HepG2 (cell line): ENCODE measurements around the gene EEF1AKMT4. TPM values are rescaled to one million over a fixed set of nuclear protein-coding genes. Genes with fewer than 3 reads are reported as not detected.

Experiments
- ATF7-NPFF ChIP-seq: sonication (generic); formaldehyde crosslinking; IDR thresholded peaks from 2 replicates; pipeline ENCODE4 v1.8.1; 2023; ENCODE audit warnings: mild to moderate bottlenecking, low read depth, missing genetic modification reagents, moderate library complexity
- CTCF ChIP-seq: sonication (generic); formaldehyde crosslinking; IDR thresholded peaks from 2 replicates; pipeline ENCODE4 v1.5.0; 2020; ENCODE audit warnings: mild to moderate bottlenecking, missing genetic modification reagents, moderate library complexity
- FOXP1 ChIP-seq, 2 experiments: fragments of 450-650 bp in 1 of 2; IDR thresholded peaks; 2 replicates each; pipeline ENCODE4 v1.6.1; 2017 to 2018; ENCODE audit warnings: antibody characterized with exemption in 1 of 2
- GABPB1 ChIP-seq: IDR thresholded peaks from 2 replicates; pipeline ENCODE4 v1.6.1; 2016; ENCODE audit warnings: mild to moderate bottlenecking, missing genetic modification reagents, moderate library complexity, missing compliant biosample characterization
- HNRNPLL ChIP-seq: fragments of 200-400 bp; formaldehyde crosslinking; IDR thresholded peaks from 2 replicates; pipeline ENCODE4 v1.6.1; 2017; ENCODE audit warnings: mild to moderate bottlenecking, low read depth, low read length; ENCODE audit not compliant: poor library complexity, severe bottlenecking
- HOXA3 ChIP-seq: sonication (generic); formaldehyde crosslinking; IDR thresholded peaks from 2 replicates; pipeline ENCODE4 v1.5.0; 2020; ENCODE audit warnings: missing genetic modification reagents
- MEF2D ChIP-seq: sonication (generic); formaldehyde crosslinking; IDR thresholded peaks from 2 replicates; pipeline ENCODE4 v1.5.1; 2020; ENCODE audit warnings: mild to moderate bottlenecking, missing genetic modification reagents
- RAD21 ChIP-seq: fragments of 450-650 bp; formaldehyde crosslinking; IDR thresholded peaks from 2 replicates; pipeline ENCODE4 v1.5.0; 2020; ENCODE audit warnings: mild to moderate bottlenecking
- RBFOX2 ChIP-seq: fragments of 200-400 bp; formaldehyde crosslinking; IDR thresholded peaks from 2 replicates; pipeline ENCODE4 v1.6.1; 2017; ENCODE audit warnings: low read depth, mild to moderate bottlenecking, low read length
- SALL2 ChIP-seq: sonication (generic); formaldehyde crosslinking; IDR thresholded peaks from 2 replicates; pipeline ENCODE4 v1.8.1; 2023; ENCODE audit warnings: mild to moderate bottlenecking, missing genetic modification reagents, inconsistent platforms
- SAP130 ChIP-seq: IDR thresholded peaks from 2 replicates; pipeline ENCODE4 v1.6.1; 2016; ENCODE audit warnings: low read depth
- SIN3A ChIP-seq: IDR thresholded peaks from 2 replicates; pipeline ENCODE4 v1.6.1; 2011; ENCODE audit warnings: low read depth, mild to moderate bottlenecking, control low read depth, low read length, borderline replicate concordance
- SRSF1 ChIP-seq: fragments of 200-400 bp; formaldehyde crosslinking; optimal IDR thresholded peaks from 2 replicates; pipeline ENCODE3; 2017; ENCODE audit warnings: mild to moderate bottlenecking, low read depth, low read length, moderate library complexity
- SRY ChIP-seq: sonication (generic); formaldehyde crosslinking; IDR thresholded peaks from 2 replicates; pipeline ENCODE4 v1.8.0; 2022; ENCODE audit warnings: mild to moderate bottlenecking, missing genetic modification reagents
- THAP11 ChIP-seq: IDR thresholded peaks from 2 replicates; pipeline ENCODE4 v1.6.1; 2016; ENCODE audit warnings: missing biosample characterization, missing genetic modification reagents
- ZBTB33 ChIP-seq: sonication (generic); formaldehyde crosslinking; IDR thresholded peaks from 2 replicates; pipeline ENCODE4 v1.4.0; 2020; ENCODE audit warnings: missing genetic modification reagents
- ZBTB4 ChIP-seq: sonication (generic); formaldehyde crosslinking; IDR thresholded peaks from 2 replicates; pipeline ENCODE4 v1.4.0; 2020; ENCODE audit warnings: missing genetic modification reagents, mild to moderate bottlenecking, borderline replicate concordance
- ZNF17 ChIP-seq: sonication (generic); formaldehyde crosslinking; IDR thresholded peaks from 2 replicates; pipeline ENCODE4 v1.5.0; 2020; ENCODE audit warnings: mild to moderate bottlenecking, missing genetic modification reagents
- ZNF513 ChIP-seq: sonication (generic); formaldehyde crosslinking; conservative IDR thresholded peaks from 2 replicates; pipeline ENCODE4 v1.5.0; 2020; ENCODE audit warnings: missing genetic modification reagents
- ZNF724P ChIP-seq: sonication (generic); formaldehyde crosslinking; IDR thresholded peaks from 2 replicates; pipeline ENCODE4 v1.8.0; 2022; ENCODE audit warnings: missing genetic modification reagents, borderline replicate concordance
- ZNF776 ChIP-seq: sonication (generic); formaldehyde crosslinking; IDR thresholded peaks from 2 replicates; pipeline ENCODE4 v1.4.0; 2020; ENCODE audit warnings: mild to moderate bottlenecking, missing genetic modification reagents
- polyA plus RNA-seq, 8 experiments: library from polyadenylated mRNA; depleted of rRNA in 3 of 8; stranded (reverse) in 7 of 8; unstranded in 1 of 8; fragments of >200 nt; fragmentation: Illumina TruSeq in 4 of 8; extraction: Trizol in 4 of 8; gene quantifications; 2 replicates each; pipeline versions ENCODE4 v1.2.1 to v1.2.3, GENCODE V29; 2011 to 2016; ENCODE audit warnings: low read depth in 4 of 8, missing spikeins in 1 of 8, mixed read lengths in 1 of 8; ENCODE audit not compliant: insufficient read depth in 1 of 8
- total RNA-seq, 5 experiments: library from RNA; depleted of rRNA; stranded (reverse); fragments of >200 nt; fragmentation: Illumina TruSeq; extraction: Trizol; gene quantifications; 2 replicates each; pipeline ENCODE4 v1.2.3, GENCODE V29; 2016; ENCODE audit warnings: low read depth in 1 of 5

Gene EEF1AKMT4
- total and polyA plus RNA-seq, 2 of the 13 experiments (the other 11 are each of a cell fraction or from before 2014, with no cell fraction given): 13.1 to 15.8 TPM

- TF ChIP-seq CTCF (CRISPR knock-in tag) (peak; percentile 15; the same call in 1 of the 2 replicates), SRSF1 (peak; percentile 37), FOXP1 (IDR thresholded peaks at IDR 0.05) (no peak), FOXP1 (CRISPR knock-in tag; IDR thresholded peaks at IDR 0.05) (no peak), ZBTB4 (CRISPR knock-in tag) (no peak), RBFOX2 (peak; percentile 30; the same call in 1 of the 2 replicates), SRY (CRISPR knock-in tag) (0 out of 2 replicates have a peak, but pooled peaks have one; percentile 20), THAP11 (CRISPR knock-in tag) (0 out of 2 replicates have a peak, but pooled peaks have one; percentile 6), ZNF17 (CRISPR knock-in tag) (no peak), ZNF513 (CRISPR knock-in tag) (no peak), HOXA3 (CRISPR knock-in tag) (0 out of 2 replicates have a peak, but pooled peaks have one; percentile 27), HNRNPLL (peak; percentile 35), ZNF776 (0 out of 2 replicates have a peak, but pooled peaks have one; percentile 21), RAD21 (CRISPR knock-in tag) (peak; percentile 9; the same call in 1 of the 2 replicates), GABPB1 (CRISPR knock-in tag) (peak; percentile 17; the same call in 1 of the 2 replicates), SALL2 (CRISPR knock-in tag) (0 out of 2 replicates have a peak, but pooled peaks have one; percentile 24), ATF7-NPFF (peak; percentile 22; the same call in 1 of the 2 replicates), SIN3A (no peak), ZNF724P (CRISPR knock-in tag) (no peak), MEF2D (CRISPR knock-in tag) (no peak), SAP130 (CRISPR knock-in tag) (peak; percentile 44; the same call in 1 of the 2 replicates), ZBTB33 (no peak)
These were observed 19.9 kb upstream of the EEF1AKMT4 start, which contains the start of gene VWA5B2 (continued) for GRCh38 chr3:184229394-184230080.
